ENCODE data around the gene MAP2. TPM values are rescaled to one million over a fixed set of nuclear protein-coding genes. Genes with fewer than 3 reads are reported as not detected.
"Not testable (repeated sequence)": the region's sequence is repeated elsewhere in the genome, so short reads cannot be mapped to it uniquely, and the experiment has no call there.

Gene MAP2
- total RNA-seq, 1 donor from 2014 or later, result 15.5 TPM

DNA sequence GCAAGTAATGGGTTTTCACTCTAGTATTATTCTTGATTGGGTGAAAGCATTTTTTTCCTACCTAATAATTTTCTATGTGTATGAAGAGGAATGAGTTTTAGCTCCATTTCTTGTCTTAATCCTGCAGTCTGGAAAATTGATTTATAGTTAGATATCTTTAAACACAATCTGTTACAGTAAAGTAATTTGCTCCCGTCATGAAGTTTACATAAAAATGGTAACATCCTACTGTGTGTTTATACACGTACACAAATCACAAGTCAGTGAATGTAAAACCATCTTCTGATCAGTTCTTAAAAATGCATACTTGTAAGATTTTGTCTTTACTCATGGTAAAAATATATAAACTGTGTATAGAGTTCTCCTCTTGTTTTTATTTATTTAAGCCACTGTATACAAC is 51.1 kb downstream of the MAP2 start:
- Histone ChIP-seq H3K4me3 (no peak overlapping the region), H3K27ac (no peak overlapping the region), H3K4me1 (peaks cover 15% of the 10 kb centered on the region), H3K9me3 (no peaks in the 10 kb centered on the region), H3K36me3 (no peaks in the 10 kb centered on the region), H3K27me3 (no peaks in the 10 kb centered on the region)
- DNase-seq (ENCODE audit: extremely low spot score in 2 of 2), result no peak
- TF ChIP-seq POLR2A (IDR thresholded peaks at IDR 0.05) (no peak), POLR2AphosphoS5 (IDR thresholded peaks at IDR 0.05; ENCODE audit: insufficient read depth in 1 of 2, low read depth in 1 of 2) (no peak)
- TF ChIP-seq, protein P1, sequence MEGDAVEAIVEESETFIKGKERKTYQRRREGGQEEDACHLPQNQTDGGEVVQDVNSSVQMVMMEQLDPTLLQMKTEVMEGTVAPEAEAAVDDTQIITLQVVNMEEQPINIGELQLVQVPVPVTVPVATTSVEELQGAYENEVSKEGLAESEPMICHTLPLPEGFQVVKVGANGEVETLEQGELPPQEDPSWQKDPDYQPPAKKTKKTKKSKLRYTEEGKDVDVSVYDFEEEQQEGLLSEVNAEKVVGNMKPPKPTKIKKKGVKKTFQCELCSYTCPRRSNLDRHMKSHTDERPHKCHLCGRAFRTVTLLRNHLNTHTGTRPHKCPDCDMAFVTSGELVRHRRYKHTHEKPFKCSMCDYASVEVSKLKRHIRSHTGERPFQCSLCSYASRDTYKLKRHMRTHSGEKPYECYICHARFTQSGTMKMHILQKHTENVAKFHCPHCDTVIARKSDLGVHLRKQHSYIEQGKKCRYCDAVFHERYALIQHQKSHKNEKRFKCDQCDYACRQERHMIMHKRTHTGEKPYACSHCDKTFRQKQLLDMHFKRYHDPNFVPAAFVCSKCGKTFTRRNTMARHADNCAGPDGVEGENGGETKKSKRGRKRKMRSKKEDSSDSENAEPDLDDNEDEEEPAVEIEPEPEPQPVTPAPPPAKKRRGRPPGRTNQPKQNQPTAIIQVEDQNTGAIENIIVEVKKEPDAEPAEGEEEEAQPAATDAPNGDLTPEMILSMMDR (IDR thresholded peaks at IDR 0.05), result no peak
- intact Hi-C loops (cut with DNase I), result no loop called here

DNA sequence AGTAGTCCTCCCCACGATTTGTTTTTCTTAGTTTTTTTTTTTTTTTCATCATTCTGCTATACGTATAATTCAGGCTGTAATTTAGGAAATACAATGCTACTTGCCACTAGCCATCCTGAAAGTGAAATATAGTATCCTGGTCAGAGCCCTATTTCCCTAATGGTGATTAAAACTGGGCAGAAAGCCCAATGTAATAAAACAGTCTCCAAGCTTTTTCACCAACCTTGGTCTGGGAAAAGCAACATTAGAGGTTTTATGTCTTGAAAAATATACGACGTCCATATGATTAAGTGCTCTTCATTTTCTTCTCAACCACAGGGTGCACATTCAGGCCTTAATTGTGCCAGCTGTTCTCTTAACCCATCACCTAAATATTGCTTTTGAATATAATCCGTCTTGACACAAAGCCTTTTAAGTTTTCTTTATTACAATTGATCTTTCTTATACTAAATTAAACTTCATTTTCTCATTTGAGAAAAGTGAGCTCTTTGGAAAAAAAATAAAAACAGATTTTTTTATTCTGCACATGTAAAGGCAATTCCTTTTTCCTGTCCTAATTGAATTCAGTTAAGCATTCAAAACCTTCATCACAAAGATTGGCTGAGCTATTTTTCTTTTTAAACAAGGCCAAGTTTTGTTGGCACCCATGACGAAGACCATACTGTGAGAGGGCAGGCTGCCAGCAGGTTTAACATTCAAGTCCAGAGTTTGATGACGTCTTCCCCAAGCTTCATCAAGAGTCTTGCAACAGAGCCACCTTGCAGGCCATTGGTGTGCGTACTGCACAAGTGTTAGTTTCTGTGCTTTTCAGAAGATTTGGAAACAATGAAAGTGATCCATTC is 52.7 kb downstream of the MAP2 start:
- TF ChIP-seq, protein P1 (IDR thresholded peaks at IDR 0.05), result no peak
- no peak for TF ChIP-seq POLR2A (IDR thresholded peaks at IDR 0.05)
- no peak for TF ChIP-seq POLR2AphosphoS5 (IDR thresholded peaks at IDR 0.05; ENCODE audit: insufficient read depth in 1 of 2, low read depth in 1 of 2)

DNA sequence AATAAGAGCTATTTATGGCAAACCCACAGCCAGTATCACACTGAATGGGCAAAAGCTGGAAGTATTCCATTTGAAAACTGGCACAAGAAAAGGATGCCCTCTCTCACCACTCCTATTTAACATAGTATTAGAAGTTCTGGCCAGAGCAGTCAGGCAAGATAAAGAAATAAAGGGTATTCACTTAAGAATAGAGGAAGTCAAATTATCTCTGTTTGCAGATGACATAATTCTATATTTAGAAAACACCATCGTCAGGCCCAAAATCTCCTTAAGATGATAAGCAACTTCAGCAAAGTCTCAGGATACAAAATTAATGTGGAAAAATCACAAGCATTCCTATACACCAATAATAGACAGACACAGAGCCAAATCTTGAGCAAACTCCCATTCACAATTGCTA is 68.4 kb downstream of the MAP2 start:
- H3K4me1 ChIP-seq; H3K27me3 ChIP-seq; H3K36me3 ChIP-seq; H3K27ac ChIP-seq; intact Hi-C loops (cut with DNase I); DNase-seq (ENCODE audit: extremely low spot score in 2 of 2); H3K4me3 ChIP-seq; H3K9me3 ChIP-seq: not testable (repeated sequence)

More for the DNA sequence above, 52.7 kb downstream of the MAP2 start:
- H3K27me3 ChIP-seq, result no peaks in the 10 kb centered on the region
- H3K36me3 ChIP-seq, result no peaks in the 10 kb centered on the region
- intact Hi-C loops (cut with DNase I), result no loop called here
- H3K4me1 ChIP-seq, result peaks cover 15% of the 10 kb centered on the region
- no peak overlapping the region for H3K27ac ChIP-seq
- H3K4me3 ChIP-seq, result no peak overlapping the region
- no peaks in the 10 kb centered on the region for H3K9me3 ChIP-seq
- DNase-seq (ENCODE audit: extremely low spot score in 2 of 2), result no peak

DNA sequence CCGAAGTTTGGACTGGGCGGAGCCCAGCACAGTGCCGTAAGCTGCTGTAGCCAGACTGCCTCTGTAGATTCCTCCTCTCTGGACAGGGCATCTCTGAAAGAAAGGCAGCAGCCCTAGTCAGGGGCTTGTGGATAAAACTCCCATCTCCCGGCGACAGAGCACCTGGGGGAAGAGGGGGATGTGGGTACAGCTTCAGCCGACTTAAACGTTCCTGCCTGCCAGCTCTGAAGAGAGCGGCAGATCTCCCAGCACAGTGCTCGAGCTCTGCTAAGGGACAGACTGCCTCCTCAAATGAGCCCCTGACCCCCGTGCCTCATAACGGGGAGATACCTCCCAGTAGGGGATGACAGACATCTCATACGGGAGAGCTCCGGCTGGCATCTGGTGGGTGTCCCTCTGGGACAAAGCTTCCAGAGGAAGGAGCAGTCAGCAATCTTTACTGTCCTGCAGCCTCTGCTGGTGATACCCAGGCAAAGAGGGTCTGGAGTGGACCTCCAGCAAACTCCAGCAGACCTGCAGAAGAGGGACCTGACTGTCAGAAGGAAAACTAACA is 71.3 kb downstream of the MAP2 start:
- H3K36me3 ChIP-seq; H3K4me3 ChIP-seq; H3K27me3 ChIP-seq; H3K4me1 ChIP-seq; DNase-seq (ENCODE audit: extremely low spot score in 2 of 2); intact Hi-C loops (cut with DNase I); H3K9me3 ChIP-seq: not testable (repeated sequence)
- peak overlapping the region; percentile 59 for H3K27ac ChIP-seq

DNA sequence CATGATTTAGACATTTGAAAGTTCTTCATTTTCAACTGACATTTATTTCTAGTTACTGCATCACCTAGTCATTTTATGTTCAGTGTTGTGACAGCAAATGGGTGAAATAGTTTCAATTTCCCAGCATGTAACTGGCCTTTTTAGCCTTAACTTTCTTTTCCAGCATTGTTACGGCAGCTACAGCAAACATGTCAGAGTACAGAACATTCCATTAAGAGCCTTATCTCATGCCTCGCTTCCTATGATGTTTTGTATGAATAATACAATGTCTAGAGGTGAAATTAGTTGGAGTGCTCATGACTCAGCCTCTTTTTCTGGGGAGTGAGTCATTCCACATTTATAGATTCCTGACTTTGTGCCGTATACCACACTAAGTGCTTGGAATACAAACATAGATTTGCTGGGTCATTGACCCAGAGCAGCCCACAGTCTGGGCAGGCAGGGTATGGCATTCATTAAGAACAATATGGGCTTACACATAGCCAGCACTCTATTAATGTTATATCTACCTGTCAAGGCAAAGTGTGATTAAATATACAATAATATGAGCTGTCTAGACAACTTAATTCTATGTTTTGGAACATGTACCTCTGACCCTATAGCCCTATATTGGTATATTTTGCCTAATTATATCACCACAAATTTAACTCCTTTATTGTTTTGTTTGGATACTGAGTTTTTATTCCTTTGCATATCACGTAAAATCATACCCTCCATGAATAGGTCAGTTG is 72.2 kb downstream of the MAP2 start:
- TF ChIP-seq POLR2AphosphoS5 (IDR thresholded peaks at IDR 0.05; ENCODE audit: insufficient read depth in 1 of 2, low read depth in 1 of 2) (peak in 1 of 2 donors; percentile 87), POLR2A (IDR thresholded peaks at IDR 0.05) (no peak)
- Histone ChIP-seq H3K4me1 (peaks cover 10% of the 10 kb centered on the region), H3K4me3 (no peak overlapping the region), H3K9me3 (no peaks in the 10 kb centered on the region), H3K27ac (peak overlapping the region; percentile 59), H3K27me3 (no peaks in the 10 kb centered on the region), H3K36me3 (no peaks in the 10 kb centered on the region)
- intact Hi-C loops (cut with DNase I), result no loop called here
- DNase-seq (ENCODE audit: extremely low spot score in 2 of 2), result no peak

DNA sequence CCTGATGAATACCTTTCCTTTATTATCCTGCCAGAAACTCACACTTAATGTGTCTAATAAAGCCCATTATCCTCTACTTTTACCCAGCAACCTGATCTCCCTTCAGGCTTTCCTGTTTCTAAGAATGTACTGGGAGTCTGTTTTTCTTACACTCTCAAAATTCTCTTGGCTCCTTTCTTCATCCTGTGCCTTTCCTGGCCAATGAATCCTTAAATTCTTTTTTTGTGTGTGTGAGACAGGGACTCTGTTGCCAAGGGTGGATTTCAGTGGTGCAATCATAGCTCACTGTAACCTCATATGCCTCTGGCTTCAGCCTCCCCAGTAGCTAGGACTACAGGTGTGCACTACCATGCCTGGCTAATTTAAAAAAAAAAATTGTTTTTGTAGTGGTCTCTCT is 72.7 kb downstream of the MAP2 start:
- no peaks in the 10 kb centered on the region for H3K27me3 ChIP-seq
- no peaks in the 10 kb centered on the region for H3K9me3 ChIP-seq
- TF ChIP-seq POLR2AphosphoS5 (IDR thresholded peaks at IDR 0.05; ENCODE audit: insufficient read depth in 1 of 2, low read depth in 1 of 2), result no peak
- TF ChIP-seq POLR2A (IDR thresholded peaks at IDR 0.05), result no peak
- TF ChIP-seq, protein P1 (IDR thresholded peaks at IDR 0.05), result no peak
- peak overlapping the region; percentile 59 for H3K27ac ChIP-seq
- intact Hi-C loops (cut with DNase I), result no loop called here
- DNase-seq (ENCODE audit: extremely low spot score in 2 of 2), result no peak
- H3K4me1 ChIP-seq, result peaks cover 10% of the 10 kb centered on the region
- H3K4me3 ChIP-seq, result no peak overlapping the region
- H3K36me3 ChIP-seq, result no peaks in the 10 kb centered on the region
